ENCODE measurements around the gene GNPNAT1.

DNA sequence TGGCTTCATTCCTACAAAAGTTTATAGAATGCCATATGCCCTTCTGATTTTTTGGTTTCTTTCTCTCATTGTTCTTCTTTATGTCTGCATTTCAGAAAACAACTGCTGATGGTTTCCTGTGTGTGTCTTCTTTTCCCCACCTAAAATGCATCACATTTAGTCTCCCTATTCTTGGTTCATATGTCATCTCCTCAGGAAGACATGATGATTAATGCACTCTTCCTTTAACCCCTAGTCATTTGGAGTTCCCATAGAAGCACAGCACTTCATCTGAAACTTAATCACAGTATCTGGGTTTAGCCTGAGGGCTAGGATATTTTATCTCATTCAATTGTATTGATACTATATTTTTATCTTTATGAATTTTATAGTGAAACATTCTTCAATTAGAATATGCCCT is 21.5 kb downstream of the GNPNAT1 start:
- TF ChIP-seq EZH2phosphoT487 (IDR thresholded peaks at IDR 0.05; ENCODE audit: borderline replicate concordance, low read length) (no peak), EZH2 (IDR thresholded peaks at IDR 0.05; ENCODE audit: low read length, unreplicated experiment) (no peak)
- TF ChIP-seq, protein P1, sequence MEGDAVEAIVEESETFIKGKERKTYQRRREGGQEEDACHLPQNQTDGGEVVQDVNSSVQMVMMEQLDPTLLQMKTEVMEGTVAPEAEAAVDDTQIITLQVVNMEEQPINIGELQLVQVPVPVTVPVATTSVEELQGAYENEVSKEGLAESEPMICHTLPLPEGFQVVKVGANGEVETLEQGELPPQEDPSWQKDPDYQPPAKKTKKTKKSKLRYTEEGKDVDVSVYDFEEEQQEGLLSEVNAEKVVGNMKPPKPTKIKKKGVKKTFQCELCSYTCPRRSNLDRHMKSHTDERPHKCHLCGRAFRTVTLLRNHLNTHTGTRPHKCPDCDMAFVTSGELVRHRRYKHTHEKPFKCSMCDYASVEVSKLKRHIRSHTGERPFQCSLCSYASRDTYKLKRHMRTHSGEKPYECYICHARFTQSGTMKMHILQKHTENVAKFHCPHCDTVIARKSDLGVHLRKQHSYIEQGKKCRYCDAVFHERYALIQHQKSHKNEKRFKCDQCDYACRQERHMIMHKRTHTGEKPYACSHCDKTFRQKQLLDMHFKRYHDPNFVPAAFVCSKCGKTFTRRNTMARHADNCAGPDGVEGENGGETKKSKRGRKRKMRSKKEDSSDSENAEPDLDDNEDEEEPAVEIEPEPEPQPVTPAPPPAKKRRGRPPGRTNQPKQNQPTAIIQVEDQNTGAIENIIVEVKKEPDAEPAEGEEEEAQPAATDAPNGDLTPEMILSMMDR (conservative IDR thresholded peaks at IDR 0.05; ENCODE audit: low read depth, low read length): no peak

Data from PC-3 (cell line).